ENCODE results near the gene BEST4.
"Not testable (repeated sequence)": the region's sequence is repeated elsewhere in the genome, so short reads cannot be mapped to it uniquely, and the experiment has no call there.

BEST4 gene

DNA sequence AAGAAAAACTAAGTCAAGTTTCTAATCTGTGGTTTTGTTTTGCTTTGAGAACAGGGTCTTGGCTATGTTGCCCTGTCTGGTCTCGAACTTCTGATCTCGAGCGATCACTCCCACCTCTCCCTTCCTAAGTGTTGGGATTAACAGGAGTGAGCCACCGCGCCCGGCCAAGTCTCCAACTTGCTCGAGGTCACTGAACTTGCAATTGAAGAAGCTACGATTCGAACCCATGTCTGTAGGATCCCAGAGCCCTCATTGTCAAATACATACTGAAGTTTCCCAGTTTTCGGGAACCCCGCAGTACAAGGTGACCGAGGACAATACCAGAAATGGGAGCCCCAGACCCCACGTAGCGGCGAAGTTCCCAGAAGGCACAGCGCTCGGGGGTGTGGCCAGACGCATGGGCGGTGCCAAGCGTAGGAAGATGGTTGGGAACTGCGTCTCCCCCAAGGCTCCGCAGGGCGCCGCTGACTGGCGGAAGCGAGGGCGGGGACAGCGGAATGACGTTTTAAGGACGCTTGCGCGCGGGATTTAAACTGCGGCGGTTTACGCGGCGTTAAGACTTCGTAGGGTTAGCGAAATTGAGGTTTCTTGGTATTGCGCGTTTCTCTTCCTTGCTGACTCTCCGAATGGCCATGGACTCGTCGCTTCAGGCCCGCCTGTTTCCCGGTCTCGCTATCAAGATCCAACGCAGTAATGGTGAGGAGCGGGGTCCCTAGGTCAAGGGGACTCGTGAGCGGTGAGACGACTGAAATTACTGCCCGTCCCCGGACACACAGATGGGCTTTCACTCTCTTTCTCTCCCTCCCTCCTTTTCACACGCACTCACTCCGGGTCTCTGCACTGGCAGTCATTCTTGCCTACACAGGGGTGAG is 48.4 kb downstream of the BEST4 start, which contains the start of gene KIF2C:
Gene KIF2C (plus strand): TSS at position 531 of the 872 bp plus-strand sequence. CDS start 96 bp downstream, at position 627.
- in situ Hi-C loops (cut with MboI; ENCODE audit: low pct_unique_long_range_greater_than_20kb, low sequenced_read_pairs) = no loop called here
- peak; percentile 97 for DNase-seq

DNA sequence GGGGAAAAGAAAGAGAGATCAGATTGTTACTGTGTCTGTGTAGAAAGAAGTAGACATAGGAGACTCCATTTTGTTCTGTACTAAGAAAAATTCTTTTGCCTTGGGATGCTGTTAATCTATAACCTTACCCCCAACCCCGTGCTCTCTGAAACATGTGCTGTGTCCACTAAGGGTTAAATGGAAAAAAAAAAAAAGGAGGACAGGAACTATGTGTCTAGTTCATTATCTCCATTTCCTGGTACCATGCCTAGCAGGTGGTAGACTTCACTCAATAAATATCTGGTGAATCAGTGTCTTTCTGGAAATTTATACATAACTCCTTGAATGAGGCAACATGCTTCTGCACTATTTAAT is 49.0 kb downstream of the BEST4 start:
- in situ Hi-C loops (cut with MboI; ENCODE audit: low pct_unique_long_range_greater_than_20kb, low sequenced_read_pairs); DNase-seq: not testable (repeated sequence)

- in situ Hi-C loops (cut with MboI; ENCODE audit: low pct_unique_long_range_greater_than_20kb, low sequenced_read_pairs) = no loop called here
- DNase-seq = no peak
Observed at GRCh38 chr1:44735992-44736391, 52.0 kb downstream of the BEST4 start.

GRCh38 chr1:44733784-44734183 is 54.2 kb downstream of the BEST4 start:
- no peak for DNase-seq
- in situ Hi-C loops (cut with MboI; ENCODE audit: low pct_unique_long_range_greater_than_20kb, low sequenced_read_pairs) = no loop called here
